Rectal smooth muscle tissue (tissue), 1 donor: ENCODE measurements around the gene CAPN5.

Source experiments
- H3K27ac ChIP-seq: one replicate; pipeline ENCODE4 v1.7.0; 2013; ENCODE audit warnings: low read depth, low read length, inconsistent platforms
- H3K27me3 ChIP-seq: one replicate; pipeline ENCODE4 v1.7.0; 2013; ENCODE audit warnings: low read length; ENCODE audit not compliant: control insufficient read depth, insufficient read depth
- H3K36me3 ChIP-seq: one replicate; pipeline ENCODE4 v1.7.0; 2013; ENCODE audit warnings: low read length; ENCODE audit not compliant: control insufficient read depth, insufficient read depth
- H3K4me1 ChIP-seq: one replicate; pipeline ENCODE4 v1.7.0; 2013; ENCODE audit warnings: low read length; ENCODE audit not compliant: control insufficient read depth, insufficient read depth
- H3K4me3 ChIP-seq: one replicate; pipeline ENCODE4 v1.7.0; 2013; ENCODE audit warnings: low read length
- H3K9ac ChIP-seq: one replicate; pipeline ENCODE4 v1.7.0; 2013; ENCODE audit warnings: low read length

CAPN5 gene

GRCh38 chr11:77082838-77083565 is 16.2 kb downstream of the CAPN5 start:
- H3K36me3 ChIP-seq = no peaks in the 10 kb centered on the region
- H3K4me3 ChIP-seq = no peak overlapping the region
- H3K27me3 ChIP-seq = no peaks in the 10 kb centered on the region
- H3K4me1 ChIP-seq = peaks cover 3% of the 10 kb centered on the region
- H3K9ac ChIP-seq = no peak overlapping the region
- H3K27ac ChIP-seq = peak overlapping the region; percentile 30

- Histone ChIP-seq H3K27ac (no peak overlapping the region), H3K4me1 (peaks cover 3% of the 10 kb centered on the region), H3K27me3 (no peaks in the 10 kb centered on the region), H3K9ac (no peak overlapping the region), H3K36me3 (no peaks in the 10 kb centered on the region), H3K4me3 (no peak overlapping the region)
These were observed 16.9 kb downstream of the CAPN5 start for GRCh38 chr11:77083566-77084245.

- no peaks in the 10 kb centered on the region for H3K27me3 ChIP-seq
- no peak overlapping the region for H3K4me3 ChIP-seq
- peaks cover 3% of the 10 kb centered on the region for H3K4me1 ChIP-seq
- no peaks in the 10 kb centered on the region for H3K36me3 ChIP-seq
- H3K27ac ChIP-seq = no peak overlapping the region
- H3K9ac ChIP-seq = no peak overlapping the region
These were observed 17.9 kb downstream of the CAPN5 start for GRCh38 chr11:77084581-77085191.

- Histone ChIP-seq H3K27me3 (no peaks in the 10 kb centered on the region), H3K4me1 (peaks cover 3% of the 10 kb centered on the region), H3K27ac (no peak overlapping the region), H3K9ac (no peak overlapping the region), H3K36me3 (no peaks in the 10 kb centered on the region), H3K4me3 (no peak overlapping the region)
These were observed 18.9 kb downstream of the CAPN5 start for GRCh38 chr11:77085652-77086051.

- Histone ChIP-seq H3K36me3 (no peaks in the 10 kb centered on the region), H3K27me3 (no peaks in the 10 kb centered on the region), H3K9ac (peak overlapping the region; percentile 10), H3K4me1 (peaks cover 3% of the 10 kb centered on the region), H3K27ac (peak overlapping the region; percentile 18), H3K4me3 (no peak overlapping the region)
These were observed 20.0 kb downstream of the CAPN5 start for GRCh38 chr11:77086521-77087472.

- Histone ChIP-seq H3K9ac (no peak overlapping the region), H3K27ac (no peak overlapping the region), H3K4me3 (no peak overlapping the region), H3K27me3 (no peaks in the 10 kb centered on the region), H3K4me1 (no peaks in the 10 kb centered on the region), H3K36me3 (no peaks in the 10 kb centered on the region)
These were observed 21.0 kb downstream of the CAPN5 start for GRCh38 chr11:77087723-77088225.

- no peaks in the 10 kb centered on the region for H3K4me1 ChIP-seq
- H3K36me3 ChIP-seq = no peaks in the 10 kb centered on the region
- H3K9ac ChIP-seq = no peak overlapping the region
- H3K27ac ChIP-seq = peak overlapping the region; percentile 28
- no peaks in the 10 kb centered on the region for H3K27me3 ChIP-seq
- no peak overlapping the region for H3K4me3 ChIP-seq
These were observed 21.6 kb downstream of the CAPN5 start for GRCh38 chr11:77088236-77089003.

- H3K27me3 ChIP-seq = no peaks in the 10 kb centered on the region
- no peaks in the 10 kb centered on the region for H3K4me1 ChIP-seq
- no peak overlapping the region for H3K27ac ChIP-seq
- no peak overlapping the region for H3K4me3 ChIP-seq
- peaks cover under 1% of the 10 kb centered on the region for H3K36me3 ChIP-seq
- H3K9ac ChIP-seq = no peak overlapping the region
These were observed 22.3 kb downstream of the CAPN5 start for GRCh38 chr11:77089004-77089545.

- Histone ChIP-seq H3K27me3 (no peaks in the 10 kb centered on the region), H3K4me3 (no peak overlapping the region), H3K4me1 (no peaks in the 10 kb centered on the region), H3K9ac (no peak overlapping the region), H3K36me3 (peaks cover 8% of the 10 kb centered on the region), H3K27ac (no peak overlapping the region)
These were observed 23.2 kb downstream of the CAPN5 start for GRCh38 chr11:77090046-77090372.

GRCh38 chr11:77090373-77091111 is 23.8 kb downstream of the CAPN5 start:
- Histone ChIP-seq H3K27ac (no peak overlapping the region), H3K27me3 (no peaks in the 10 kb centered on the region), H3K36me3 (peaks cover 8% of the 10 kb centered on the region), H3K4me1 (no peaks in the 10 kb centered on the region), H3K4me3 (no peak overlapping the region), H3K9ac (no peak overlapping the region)
